Medulla oblongata (tissue), 1 donor: ENCODE measurements around the gene GGA3.

ENCODE experiments used
- DNase-seq: peaks from one replicate; pipeline ENCODE4 v3.0.0-alpha.2; 2015; ENCODE audit errors: extremely low spot score

The GGA3 gene

GRCh38 chr17:75250009-75250471 lies 11.4 kb downstream of the GGA3 start:
- no peak for DNase-seq

- DNase-seq, result no peak
Measured at GRCh38 chr17:75249564-75249963, 11.8 kb downstream of the GGA3 start.

DNA sequence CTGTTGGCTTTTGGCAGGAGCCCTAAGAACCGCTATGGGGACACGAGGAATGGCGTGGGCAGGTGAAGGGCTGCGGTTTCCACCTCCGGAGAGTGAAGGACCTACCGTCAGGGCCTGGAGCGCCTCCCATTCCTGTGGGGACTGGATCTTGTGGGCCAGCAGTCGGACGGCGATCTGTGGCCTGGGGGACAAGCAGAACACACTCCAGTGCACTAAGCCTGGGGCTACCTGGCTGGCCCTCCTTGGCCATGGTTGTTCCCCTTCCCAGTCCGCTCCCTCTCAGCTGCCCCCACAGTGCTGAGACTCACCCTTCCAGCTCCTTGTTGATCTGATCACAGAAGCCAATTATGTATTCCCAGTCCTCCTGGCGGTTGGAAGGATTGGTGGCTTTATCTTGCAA lies 15.0 kb downstream of the GGA3 start:
- no peak for DNase-seq

DNA sequence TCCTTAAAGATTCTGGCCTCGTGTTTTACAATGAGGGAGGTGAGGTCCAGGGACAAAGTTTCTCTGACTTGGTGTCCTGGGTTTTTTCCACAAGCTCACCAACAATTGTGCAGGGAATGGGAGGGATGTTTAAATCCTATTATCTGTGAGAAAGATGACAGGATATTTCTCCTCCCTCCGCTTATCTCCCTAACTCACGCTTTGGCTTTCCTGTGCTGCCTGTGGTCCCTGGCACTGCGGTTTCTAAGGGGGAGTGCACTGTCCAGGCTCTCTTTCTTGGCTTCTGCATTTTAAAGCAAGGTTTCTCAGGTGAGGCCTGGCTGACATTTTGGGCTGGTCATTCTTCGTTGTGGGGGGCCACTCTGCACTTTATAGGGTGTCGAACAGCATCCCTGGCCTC lies 16.4 kb downstream of the GGA3 start:
- no peak for DNase-seq

DNA sequence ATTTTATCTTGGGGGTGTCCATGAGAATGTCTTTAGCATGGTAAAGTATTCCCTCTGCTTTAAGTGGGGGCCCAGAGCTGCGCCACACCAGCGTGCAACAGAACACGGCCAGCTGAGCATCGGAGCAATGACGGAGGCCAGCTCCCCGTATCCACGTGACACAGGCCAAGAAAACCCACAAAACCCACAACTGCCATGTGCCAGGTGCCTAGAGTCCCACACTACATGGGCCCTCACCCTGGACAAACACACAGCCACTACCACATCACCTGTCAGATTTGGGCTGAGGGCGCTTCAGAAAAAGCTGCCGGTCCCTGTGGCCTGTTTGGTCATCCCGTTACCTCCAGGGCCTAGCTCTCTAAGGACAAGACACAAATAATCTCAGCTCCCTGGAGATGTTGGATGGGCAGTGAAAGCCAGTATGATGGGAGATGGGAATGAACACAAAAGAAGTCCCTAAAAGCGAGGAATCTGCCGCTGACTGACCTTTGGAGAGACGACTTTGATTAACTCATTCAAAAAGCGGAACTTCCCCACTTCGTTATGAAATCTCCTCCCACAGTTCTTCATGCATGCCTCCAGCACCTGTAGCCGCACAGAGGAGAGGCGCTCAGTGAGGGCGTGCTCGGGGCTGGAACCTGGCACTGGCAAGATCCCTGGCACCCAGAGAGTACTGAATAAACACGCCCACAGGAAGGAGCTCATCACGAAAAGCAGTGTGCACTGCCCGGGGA lies 17.1 kb downstream of the GGA3 start:
- no peak for DNase-seq

GRCh38 chr17:75242461-75243042 lies 18.9 kb downstream of the GGA3 start:
- DNase-seq, result peak; percentile 32

DNA sequence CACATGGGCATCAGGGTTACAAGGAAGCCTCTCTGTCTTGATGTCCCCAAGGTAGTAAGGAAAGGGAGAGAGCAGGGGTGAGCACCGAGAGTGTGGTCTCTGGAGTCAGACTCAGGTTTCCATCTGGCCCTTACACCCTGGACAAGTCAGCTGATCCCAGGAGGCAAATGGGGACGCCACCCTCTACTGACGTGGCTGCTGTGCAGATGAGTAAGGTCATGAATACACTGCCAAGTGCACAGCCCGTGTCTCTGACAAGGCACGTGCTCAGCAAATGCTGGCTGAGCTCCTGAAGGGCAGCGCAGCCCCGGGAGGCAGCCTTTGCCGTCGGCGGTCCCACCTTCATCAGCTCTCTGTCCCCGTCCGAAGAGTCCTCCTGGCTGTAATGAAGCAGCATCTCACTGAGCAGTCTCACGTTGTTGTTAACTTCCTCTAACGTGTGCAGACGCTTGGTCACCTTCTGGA lies 19.4 kb downstream of the GGA3 start:
- no peak for DNase-seq

DNA sequence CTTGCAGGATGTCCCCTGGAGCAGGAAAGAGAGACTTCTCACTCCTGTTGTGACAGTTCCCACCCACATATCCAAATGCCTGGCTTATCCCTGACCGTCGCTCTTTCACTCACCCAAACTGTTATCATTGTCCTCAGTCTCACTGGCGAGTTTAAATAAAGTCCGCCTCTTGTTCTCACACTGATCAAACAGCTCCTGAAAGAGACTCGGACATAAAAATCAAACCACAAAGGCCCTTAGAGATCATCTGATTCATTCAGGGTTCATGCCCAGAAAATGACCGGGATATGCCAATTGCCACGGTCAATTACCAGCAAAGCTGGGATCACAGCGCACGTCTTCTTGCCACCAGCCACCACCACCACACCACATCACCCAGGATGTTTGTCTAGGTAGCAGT lies 19.9 kb downstream of the GGA3 start:
- DNase-seq, result no peak

- DNase-seq, result no peak
Measured at GRCh38 chr17:75241143-75241430, 20.3 kb downstream of the GGA3 start.

DNA sequence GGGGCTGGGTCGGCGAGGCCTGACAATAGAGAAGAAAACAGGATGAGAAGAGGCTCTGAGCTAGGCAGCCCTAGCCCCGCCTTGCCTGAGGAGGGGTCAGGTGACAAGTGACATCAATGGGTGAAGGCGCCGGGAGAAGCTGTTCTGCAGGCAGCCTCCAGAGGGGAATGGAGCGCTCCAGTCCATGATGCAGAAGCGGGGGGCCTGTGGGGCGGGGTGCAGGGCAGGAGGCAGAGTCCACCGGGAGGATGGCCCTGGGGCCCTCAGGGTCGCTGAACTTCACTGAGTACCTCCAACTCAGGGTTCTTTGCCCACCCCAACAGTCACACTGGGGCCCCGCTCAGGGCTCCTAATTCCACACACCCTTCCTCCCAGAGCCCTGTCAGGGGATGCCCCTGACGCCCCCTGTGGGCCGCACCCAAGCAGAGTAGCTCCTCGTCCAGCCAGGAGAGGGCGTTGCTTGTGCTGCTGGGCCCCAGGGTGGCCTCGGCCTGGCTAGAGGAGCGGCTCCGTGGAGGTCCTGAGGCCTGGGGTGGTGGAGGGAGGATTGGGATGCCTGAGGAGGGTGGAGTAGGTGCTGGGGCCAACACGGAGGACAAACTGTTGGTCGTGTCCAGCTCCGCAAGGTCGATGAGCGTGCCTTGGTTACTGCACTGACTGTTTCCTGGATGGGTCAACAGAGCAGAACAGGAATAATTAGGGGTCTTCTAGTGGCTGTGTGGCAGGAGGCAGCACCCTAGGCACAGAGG lies 20.8 kb downstream of the GGA3 start:
- no peak for DNase-seq

- DNase-seq, result no peak
Measured at GRCh38 chr17:75239778-75240393, 21.5 kb downstream of the GGA3 start.

DNA sequence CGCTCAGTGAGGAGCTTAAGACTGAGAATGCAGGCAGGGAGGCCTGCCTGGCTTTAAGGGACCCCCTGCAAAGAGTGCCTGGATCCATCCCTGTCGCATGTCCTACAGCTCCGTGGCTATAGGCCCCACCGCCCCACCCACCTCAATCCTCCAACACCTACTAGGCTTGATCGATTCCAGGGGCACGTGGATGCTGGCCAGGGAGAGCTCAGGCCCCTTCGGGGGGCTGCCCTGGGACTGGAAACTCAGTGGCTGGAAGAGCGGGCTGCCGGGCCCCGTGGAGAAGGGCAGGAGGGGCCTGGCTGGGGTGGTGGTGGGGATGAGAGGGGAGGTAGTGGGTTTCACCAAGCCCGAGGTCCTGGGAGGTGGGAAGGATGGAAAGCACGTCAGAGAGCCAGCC lies 22.2 kb downstream of the GGA3 start:
- DNase-seq, result no peak

GRCh38 chr17:75238684-75239191 lies 22.7 kb downstream of the GGA3 start:
- peak; percentile 59 for DNase-seq

DNA sequence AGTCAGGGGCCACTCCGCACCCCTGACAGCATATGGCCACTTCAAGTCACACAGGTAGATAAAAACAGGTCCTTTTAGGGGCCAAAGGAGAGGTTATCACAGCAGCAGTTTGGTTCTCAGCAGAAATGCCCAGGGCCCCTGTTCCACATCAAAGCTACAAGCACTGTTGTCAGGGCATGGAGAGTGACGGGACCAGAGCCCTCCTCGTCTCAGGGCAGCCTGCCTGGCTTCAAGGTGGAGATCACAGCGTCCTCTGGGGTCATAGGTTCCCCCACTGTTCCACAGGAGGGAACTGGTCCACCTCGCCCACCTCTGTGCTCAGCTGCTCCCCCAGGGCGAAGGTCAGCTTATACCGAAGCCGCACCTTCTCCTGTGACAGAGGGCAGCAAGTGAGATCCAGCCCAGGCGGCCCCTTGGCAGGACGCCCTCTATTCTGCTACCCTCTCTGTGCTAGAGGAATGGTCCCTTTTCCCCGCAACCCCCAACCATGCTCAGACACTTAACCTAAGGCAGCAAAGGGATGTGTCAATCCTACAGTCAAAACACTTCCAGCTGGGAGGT lies 23.3 kb downstream of the GGA3 start:
- no peak for DNase-seq

GRCh38 chr17:75237100-75238014 lies 24.0 kb downstream of the GGA3 start:
- no peak for DNase-seq

- DNase-seq, result no peak
Measured at GRCh38 chr17:75232786-75233185, 28.6 kb downstream of the GGA3 start.

GRCh38 chr17:75231741-75232464 lies 29.5 kb downstream of the GGA3 start:
- DNase-seq, result no peak

DNA sequence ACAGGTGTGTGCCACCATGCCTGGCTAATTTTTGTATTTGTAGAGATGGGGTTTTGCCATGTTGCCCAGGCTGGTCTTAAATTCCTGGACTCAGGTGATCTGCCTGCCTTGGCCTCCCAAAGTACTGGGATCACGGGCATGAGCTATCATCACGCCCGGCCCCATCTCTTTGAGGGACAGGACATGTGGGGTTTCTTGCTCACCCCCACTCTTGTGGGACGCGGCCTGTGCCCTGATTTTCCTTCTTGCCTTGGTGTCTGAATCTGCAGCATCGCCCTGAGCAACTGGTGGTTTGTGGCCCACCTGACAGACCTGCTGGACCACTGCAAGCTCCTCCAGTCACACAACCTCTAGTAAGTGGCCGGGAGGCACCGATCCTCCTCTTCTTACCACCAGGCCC lies 30.3 kb downstream of the GGA3 start:
- no peak for DNase-seq

- no peak for DNase-seq
Measured at GRCh38 chr17:75228847-75229246, 32.6 kb downstream of the GGA3 start.

- peak; percentile 79 for DNase-seq
Measured at GRCh38 chr17:75228305-75228704, 33.1 kb downstream of the GGA3 start.
